Urinary bladder (tissue), 4 donors: Measurements from ENCODE around the gene NFE2L1. TPM values are rescaled to one million over a fixed set of nuclear protein-coding genes. Genes with fewer than 3 reads are reported as not detected.
A peak's percentile ranks its signal among the peaks of the same experiment; 100 is the strongest.
"Not testable (repeated sequence)": the region's sequence is repeated elsewhere in the genome, so short reads cannot be mapped to it uniquely, and the experiment has no call there.

ENCODE experiments used
- DNase-seq: peaks from one replicate; pipeline ENCODE4 v3.0.0-alpha.2; 2015; ENCODE audit errors: extremely low spot score
- H3K27ac ChIP-seq: one replicate; pipeline ENCODE4 v1.5.1; 2013; ENCODE audit warnings: low read depth, mild to moderate bottlenecking, moderate library complexity
- H3K36me3 ChIP-seq: one replicate; pipeline ENCODE4 v1.6.1; 2013; ENCODE audit warnings: mild to moderate bottlenecking, moderate library complexity; ENCODE audit not compliant: insufficient read depth
- H3K4me1 ChIP-seq: one replicate; pipeline ENCODE4 v1.6.1; 2013; ENCODE audit warnings: mild to moderate bottlenecking, moderate library complexity; ENCODE audit not compliant: insufficient read depth
- H3K4me3 ChIP-seq: one replicate; pipeline ENCODE4 v1.5.1; 2013; ENCODE audit warnings: low read depth, low read length
- WGBS: extraction: QIAGEN DNeasy Blood & Tissue Kit; methylation state at CpG from one replicate; pipeline ENCODE4 v1.1.7; 2013; 5-methylcytosine and 5-hydroxymethylcytosine counted together
- polyA plus RNA-seq: library from polyadenylated mRNA; stranded (reverse); fragments of 200-250 nt; gene quantifications from one replicate; pipeline ENCODE4 v1.2.3, GENCODE V29; 2013
- total RNA-seq: library from RNA; depleted of rRNA; stranded (reverse); fragments of >200 nt; gene quantifications from one replicate; pipeline ENCODE4 v1.2.3, GENCODE V29; 2014
- donor health status: healthy with polysubstance abuse.
- donor health status: healthy.

NFE2L1 gene
- total and polyA plus RNA-seq, 2 donors, result 53.1 to 163 TPM

DNA sequence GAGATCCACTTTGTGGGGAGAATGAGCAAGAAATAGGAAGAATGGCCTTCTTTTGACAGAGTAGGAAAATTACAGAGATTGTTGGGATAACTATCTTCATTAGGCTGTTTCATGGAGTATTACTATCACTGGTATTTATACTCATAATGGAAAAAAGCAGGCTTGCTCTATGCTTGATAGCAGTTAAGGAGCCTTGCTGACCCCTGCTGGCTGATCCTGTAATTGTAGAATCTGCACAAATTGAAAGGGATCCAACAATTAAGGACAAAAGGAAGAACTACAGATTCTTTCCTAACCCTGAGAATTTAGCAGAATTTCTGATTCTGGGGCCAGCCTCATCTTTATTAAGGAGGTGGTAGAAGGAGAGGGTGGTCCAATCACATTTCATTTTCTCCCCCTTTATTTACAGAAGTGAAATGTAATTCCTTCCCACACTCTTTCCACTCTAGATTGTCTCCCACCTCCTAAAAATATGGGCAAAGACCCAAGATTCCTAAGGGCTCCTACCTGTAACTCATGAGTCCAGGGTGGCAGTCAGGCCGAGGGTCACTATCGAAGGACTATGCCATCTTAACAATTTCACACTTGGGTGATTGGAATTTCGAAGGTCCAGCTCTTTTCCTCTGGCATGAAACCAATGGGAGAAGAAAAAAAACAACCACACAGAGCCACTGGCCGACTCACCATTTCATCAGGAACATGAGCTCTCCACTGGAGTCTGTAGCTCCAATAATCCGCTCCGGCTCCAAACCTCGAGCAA lies 26.3 kb downstream of the NFE2L1 start:
- Histone ChIP-seq H3K4me3 (no peak overlapping the region), H3K27ac (no peak overlapping the region), H3K4me1 (no peaks in the 10 kb centered on the region), H3K36me3 (peaks cover 2% of the 10 kb centered on the region)
- 74% methylated on average over 7 of the region's 7 CpGs for WGBS
- peak; percentile 64 for DNase-seq

DNA sequence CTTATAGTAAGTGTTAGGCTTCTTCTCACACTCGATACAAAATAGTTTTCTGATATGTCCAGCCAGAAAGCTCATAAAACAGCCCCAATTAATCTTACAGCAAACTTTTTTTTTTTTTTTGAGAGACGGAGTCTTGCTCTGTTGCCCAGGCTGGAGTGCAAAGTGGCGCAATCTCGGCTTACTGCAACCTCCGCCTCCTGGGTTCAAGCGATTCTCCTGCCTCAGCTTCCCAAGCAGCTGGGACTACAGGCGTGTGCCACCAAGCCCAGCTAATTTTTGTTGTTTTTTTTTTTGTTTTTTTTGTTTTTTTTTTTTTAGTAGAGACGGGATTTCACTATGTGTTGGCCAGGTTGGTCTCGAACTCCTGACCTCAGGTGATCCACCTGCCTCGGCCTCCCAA lies 29.0 kb downstream of the NFE2L1 start:
- DNase-seq, H3K4me3 ChIP-seq, H3K4me1 ChIP-seq, H3K27ac ChIP-seq, H3K36me3 ChIP-seq: not testable (repeated sequence)
- WGBS, result 92% methylated on average over 10 of the region's 10 CpGs

GRCh38 chr17:48081858-48082257 lies 33.7 kb downstream of the NFE2L1 start:
- H3K4me1 ChIP-seq, result no peaks in the 10 kb centered on the region
- no peak overlapping the region for H3K27ac ChIP-seq
- 81% methylated on average over 5 of the region's 5 CpGs for WGBS
- DNase-seq, result no peak
- H3K36me3 ChIP-seq, result no peaks in the 10 kb centered on the region
- no peak overlapping the region for H3K4me3 ChIP-seq

- WGBS, result 34% methylated on average over 2 of the region's 2 CpGs
- no peaks in the 10 kb centered on the region for H3K4me1 ChIP-seq
- H3K36me3 ChIP-seq, result no peaks in the 10 kb centered on the region
- no peak for DNase-seq
- no peak overlapping the region for H3K27ac ChIP-seq
- no peak overlapping the region for H3K4me3 ChIP-seq
Observed at GRCh38 chr17:48084932-48085331, 36.8 kb downstream of the NFE2L1 start.

DNA sequence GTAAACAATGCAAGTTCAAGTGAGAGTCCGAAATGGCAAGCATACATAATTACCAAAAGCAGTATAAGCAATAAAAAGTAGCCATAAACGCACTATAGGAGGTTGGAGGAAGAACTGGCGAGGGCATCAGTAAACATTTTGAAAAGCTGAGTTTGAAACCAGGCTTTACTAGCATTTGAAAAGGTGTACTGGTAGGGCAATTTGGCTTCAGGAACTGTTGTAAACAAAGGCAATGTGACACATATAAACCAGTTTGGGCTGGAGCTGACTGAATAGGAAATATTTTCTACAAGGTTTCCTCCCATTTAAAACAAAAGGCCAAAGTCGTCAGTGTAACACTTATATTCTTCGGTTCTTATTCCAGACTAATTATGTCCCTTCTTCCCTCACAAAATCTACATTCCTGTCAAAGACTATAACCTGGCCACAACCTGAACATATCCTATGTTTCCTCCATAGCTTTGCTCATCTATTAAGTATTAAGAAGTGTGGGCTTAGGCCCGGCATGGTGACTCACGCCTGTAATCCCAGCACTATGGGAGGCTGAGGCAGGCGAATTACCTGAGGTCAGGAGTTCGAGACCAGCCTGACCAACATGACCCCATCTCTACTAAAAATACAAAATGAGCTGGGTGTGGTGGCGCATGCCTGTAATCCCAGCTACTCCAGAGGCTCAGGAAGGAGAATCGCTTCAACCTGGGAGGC lies 45.3 kb downstream of the NFE2L1 start:
- no peaks in the 10 kb centered on the region for H3K4me1 ChIP-seq
- WGBS, result 83% methylated on average over 11 of the region's 11 CpGs
- H3K27ac ChIP-seq, result no peak overlapping the region

GRCh38 chr17:48095611-48096010 lies 47.5 kb downstream of the NFE2L1 start:
- DNase-seq, result no peak
- no peak overlapping the region for H3K27ac ChIP-seq
- H3K4me1 ChIP-seq, result no peaks in the 10 kb centered on the region
- no peak overlapping the region for H3K4me3 ChIP-seq
- no peaks in the 10 kb centered on the region for H3K36me3 ChIP-seq
- WGBS, result 88% methylated on average over 4 of the region's 4 CpGs

More for the DNA sequence above, 45.3 kb downstream of the NFE2L1 start:
- DNase-seq, result no peak
- Histone ChIP-seq H3K36me3 (no peaks in the 10 kb centered on the region), H3K4me3 (no peak overlapping the region)

DNA sequence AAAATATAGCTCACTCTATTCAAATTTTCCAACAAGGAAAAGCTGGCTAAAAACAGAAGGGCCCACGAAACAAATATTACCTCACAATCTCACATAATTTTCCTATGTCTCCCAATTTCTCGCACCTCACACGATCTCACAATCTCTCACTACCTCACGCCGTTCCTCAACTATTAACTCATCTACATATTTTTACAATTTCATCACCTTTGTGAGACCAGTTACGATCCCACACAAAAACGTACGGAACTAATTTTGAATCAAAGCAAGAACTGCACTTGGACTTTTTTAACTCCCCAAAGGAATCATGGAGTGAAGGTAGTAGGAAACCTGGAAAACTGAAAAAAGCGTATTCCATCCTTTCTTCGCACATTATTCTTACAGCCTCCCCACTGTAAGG lies 52.0 kb downstream of the NFE2L1 start:
- WGBS, result 23% methylated on average over 10 of the region's 10 CpGs
- H3K4me3 ChIP-seq, result peak overlapping the region; percentile 87
- no peak overlapping the region for H3K27ac ChIP-seq
- no peaks in the 10 kb centered on the region for H3K36me3 ChIP-seq
- DNase-seq, result no peak
- H3K4me1 ChIP-seq, result no peaks in the 10 kb centered on the region

DNA sequence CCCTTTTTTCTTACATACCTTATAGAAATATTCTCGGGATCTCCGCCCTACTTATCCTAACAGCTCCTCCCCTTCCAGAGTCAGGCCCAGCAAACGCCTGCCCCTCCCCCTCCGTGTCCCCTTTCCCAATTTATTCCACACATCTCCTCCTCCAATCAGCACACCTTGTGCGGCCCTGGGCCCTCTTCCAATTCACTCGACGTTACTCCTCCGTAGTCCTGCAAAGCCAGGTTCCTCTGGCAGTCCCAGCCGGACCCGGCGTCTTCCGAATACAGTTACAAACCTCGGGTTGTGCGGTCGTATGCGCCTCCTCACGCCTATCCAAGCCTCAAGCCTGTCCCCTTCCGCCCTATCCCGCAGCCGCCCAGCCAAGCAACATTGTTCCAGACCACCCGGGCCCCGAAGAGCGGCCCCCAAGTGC lies 52.4 kb downstream of the NFE2L1 start:
- DNase-seq, result no peak
- H3K27ac ChIP-seq, result peak overlapping the region; percentile 66
- no peaks in the 10 kb centered on the region for H3K36me3 ChIP-seq
- H3K4me3 ChIP-seq, result peak overlapping the region; percentile 87
- WGBS, result under 1% methylated on average over 23 of the region's 23 CpGs
- no peaks in the 10 kb centered on the region for H3K4me1 ChIP-seq

- no peaks in the 10 kb centered on the region for H3K36me3 ChIP-seq
- H3K4me3 ChIP-seq, result peak within 1 kb of the TSS; percentile 87
- H3K4me1 ChIP-seq, result no peaks in the 10 kb centered on the region
- peak within 1 kb of the TSS; percentile 66 for H3K27ac ChIP-seq
- WGBS, result under 1% methylated on average over 79 of the region's 79 CpGs
- peak; percentile 88 for DNase-seq
Observed at GRCh38 chr17:48101012-48101720, 53.0 kb downstream of the NFE2L1 start, which contains the start of gene CBX1. CBX1 (minus strand) TSS chr17:48101478; CDS start chr17:48077004, 24,474 bp downstream.

DNA sequence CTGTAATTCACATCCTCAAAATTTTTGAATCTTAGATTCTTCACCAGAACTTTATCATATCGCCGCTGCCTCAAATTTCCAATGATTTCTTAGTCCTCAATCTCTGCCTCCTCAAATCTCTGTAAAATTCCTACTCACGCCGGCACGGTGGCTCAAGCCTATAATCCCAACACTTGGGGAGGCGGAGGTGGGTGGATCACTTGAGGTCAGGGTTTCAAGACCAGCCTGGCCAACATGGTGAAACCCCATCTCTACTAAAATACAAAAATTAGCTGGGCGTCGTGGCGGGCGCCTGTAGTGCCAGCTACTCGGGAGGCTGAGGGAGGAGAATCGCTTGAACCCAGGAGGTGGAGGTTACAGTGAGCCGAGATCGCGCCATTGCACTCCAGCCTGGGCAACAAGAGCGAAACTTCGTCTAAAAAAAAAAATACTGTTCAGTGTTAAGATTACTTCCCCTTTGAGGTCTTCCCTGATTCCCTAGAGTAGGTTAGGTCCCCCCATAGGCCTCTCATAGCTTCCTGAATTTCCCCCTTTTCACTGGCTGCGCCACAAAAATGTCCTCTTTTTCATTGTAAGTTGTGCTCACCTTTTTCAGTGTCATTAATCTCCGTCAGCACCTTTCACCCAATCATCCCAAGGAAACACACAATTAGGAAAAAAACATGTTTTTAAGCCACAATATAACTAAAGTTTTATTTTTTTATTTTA lies 54.0 kb downstream of the NFE2L1 start:
- H3K36me3 ChIP-seq, result no peaks in the 10 kb centered on the region
- no peak overlapping the region for H3K4me3 ChIP-seq
- WGBS, result 83% methylated on average over 19 of the region's 19 CpGs
- no peak for DNase-seq
- no peak overlapping the region for H3K27ac ChIP-seq
- H3K4me1 ChIP-seq, result no peaks in the 10 kb centered on the region

DNA sequence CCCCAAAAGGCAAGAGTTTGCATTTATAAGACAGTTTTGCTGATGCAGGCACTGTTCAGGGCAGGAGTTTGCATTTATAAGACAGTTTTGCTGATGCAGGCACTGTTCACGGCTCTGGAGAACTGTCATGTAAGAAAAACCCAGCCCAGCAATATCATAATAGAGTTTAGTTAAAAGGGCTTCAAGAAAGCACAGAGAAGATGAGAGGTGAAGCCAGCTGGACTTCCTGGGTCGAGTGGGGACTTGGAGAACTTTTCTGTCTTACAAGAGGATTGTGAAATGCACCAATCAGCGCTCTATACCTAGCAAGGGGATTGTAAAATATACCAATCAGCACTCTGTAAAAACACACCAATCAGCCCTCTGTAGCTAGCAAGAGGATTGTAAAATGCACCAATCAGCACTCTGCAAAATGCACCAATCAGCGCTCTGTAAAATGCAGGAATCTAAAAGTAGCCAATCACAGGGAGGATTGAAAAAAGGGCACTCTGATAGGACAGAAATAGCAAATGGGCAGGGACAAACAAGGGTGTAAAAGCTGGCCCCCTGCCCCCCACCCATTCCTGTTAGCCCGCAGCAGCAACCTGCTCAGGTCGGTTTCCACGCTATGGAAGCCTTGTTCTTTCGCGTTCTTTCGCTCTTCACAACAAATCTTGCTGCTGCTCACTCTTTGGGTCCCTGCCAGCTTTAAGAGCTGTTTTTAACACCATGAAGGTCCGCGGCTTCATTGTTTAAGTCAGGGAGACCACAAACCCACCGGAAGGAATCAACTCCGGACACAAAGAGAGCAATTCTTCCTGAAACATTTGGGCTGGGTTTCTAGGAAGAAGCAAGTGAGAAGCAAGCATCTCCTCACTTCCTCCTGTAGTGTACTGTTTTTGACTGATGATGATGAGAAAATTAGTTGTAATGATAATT lies 54.9 kb downstream of the NFE2L1 start:
- Histone ChIP-seq H3K27ac (no peak overlapping the region), H3K4me3 (no peak overlapping the region), H3K4me1 (no peaks in the 10 kb centered on the region), H3K36me3 (no peaks in the 10 kb centered on the region)
- DNase-seq, result no peak
- WGBS, result 77% methylated on average over 14 of the region's 14 CpGs

- DNase-seq, result no peak
- Histone ChIP-seq H3K27ac (no peak overlapping the region), H3K4me3 (no peak overlapping the region), H3K36me3 (no peaks in the 10 kb centered on the region), H3K4me1 (no peaks in the 10 kb centered on the region)
- WGBS, result 89% methylated on average over 7 of the region's 7 CpGs
Observed at GRCh38 chr17:48104440-48104839, 56.3 kb downstream of the NFE2L1 start.
